HUES6 (cell line): ENCODE data around the gene MPP3.

Experiments
- H3K27ac ChIP-seq: 2 replicates; pipeline ENCODE4 v1.7.0; 2013; ENCODE audit warnings: low read depth, mild to moderate bottlenecking, low read length, inconsistent platforms
- H3K27me3 ChIP-seq: 2 replicates; pipeline ENCODE4 v1.6.1; 2013; ENCODE audit warnings: low read length; ENCODE audit not compliant: control insufficient read depth, insufficient read depth
- H3K36me3 ChIP-seq: 2 replicates; pipeline ENCODE4 v1.6.1; 2013; ENCODE audit warnings: low read length; ENCODE audit not compliant: control insufficient read depth, insufficient read depth
- H3K4me1 ChIP-seq: 2 replicates; pipeline ENCODE4 v1.6.1; 2013; ENCODE audit warnings: low read length; ENCODE audit not compliant: control insufficient read depth, insufficient read depth
- H3K4me3 ChIP-seq: 2 replicates; pipeline ENCODE4 v1.5.1; 2013; ENCODE audit warnings: low read depth, low read length
- H3K9ac ChIP-seq: one replicate; pipeline ENCODE4 v1.6.1; 2013; ENCODE audit warnings: mild to moderate bottlenecking, low read length
- H3K9me3 ChIP-seq: 2 replicates; pipeline ENCODE4 v1.6.1; 2013; ENCODE audit warnings: low read depth, low read length; ENCODE audit not compliant: control insufficient read depth, insufficient read depth

Gene MPP3

GRCh38 chr17:43758086-43758485, 74.9 kb downstream of the MPP3 start:
- no peak overlapping the region for H3K4me3 ChIP-seq
- H3K36me3 ChIP-seq = no peaks in the 10 kb centered on the region
- H3K9ac ChIP-seq = no peak overlapping the region
- H3K4me1 ChIP-seq = peaks cover 35% of the 10 kb centered on the region
- H3K27me3 ChIP-seq = peaks cover 30% of the 10 kb centered on the region
- no peak overlapping the region for H3K27ac ChIP-seq
- no peaks in the 10 kb centered on the region for H3K9me3 ChIP-seq

GRCh38 chr17:43757171-43757660, 75.7 kb downstream of the MPP3 start:
- H3K9me3 ChIP-seq = no peaks in the 10 kb centered on the region
- peaks cover 30% of the 10 kb centered on the region for H3K27me3 ChIP-seq

GRCh38 chr17:43756201-43756600, 76.7 kb downstream of the MPP3 start:
- Histone ChIP-seq H3K4me3 (no peak overlapping the region), H3K27me3 (peaks cover 30% of the 10 kb centered on the region), H3K9ac (no peak overlapping the region), H3K36me3 (no peaks in the 10 kb centered on the region), H3K9me3 (no peaks in the 10 kb centered on the region), H3K27ac (no peak overlapping the region), H3K4me1 (peaks cover 33% of the 10 kb centered on the region)

More at GRCh38 chr17:43757171-43757660, 75.7 kb downstream of the MPP3 start:
- no peak overlapping the region for H3K4me3 ChIP-seq
- H3K9ac ChIP-seq = no peak overlapping the region
- no peaks in the 10 kb centered on the region for H3K36me3 ChIP-seq
- H3K27ac ChIP-seq = no peak overlapping the region
- H3K4me1 ChIP-seq = peaks cover 33% of the 10 kb centered on the region

GRCh38 chr17:43755389-43755875, 77.5 kb downstream of the MPP3 start:
- no peak overlapping the region for H3K9ac ChIP-seq
- H3K9me3 ChIP-seq = no peaks in the 10 kb centered on the region
- peaks cover 29% of the 10 kb centered on the region for H3K4me1 ChIP-seq
- H3K36me3 ChIP-seq = no peaks in the 10 kb centered on the region
- no peak overlapping the region for H3K27ac ChIP-seq
- peaks cover 30% of the 10 kb centered on the region for H3K27me3 ChIP-seq
- H3K4me3 ChIP-seq = peak overlapping the region; percentile 52

- Histone ChIP-seq H3K9me3 (no peaks in the 10 kb centered on the region), H3K27me3 (peaks cover 30% of the 10 kb centered on the region), H3K9ac (no peak overlapping the region)
These were observed 78.0 kb downstream of the MPP3 start for GRCh38 chr17:43754947-43755346.

GRCh38 chr17:43753493-43754129, 79.3 kb downstream of the MPP3 start:
- Histone ChIP-seq H3K9me3 (no peaks in the 10 kb centered on the region), H3K36me3 (no peaks in the 10 kb centered on the region), H3K27me3 (peaks cover 30% of the 10 kb centered on the region), H3K4me1 (peaks cover 23% of the 10 kb centered on the region), H3K9ac (no peak overlapping the region), H3K4me3 (no peak overlapping the region), H3K27ac (no peak overlapping the region)

More at GRCh38 chr17:43754947-43755346, 78.0 kb downstream of the MPP3 start:
- H3K4me3 ChIP-seq = peak overlapping the region; percentile 52; the same call in 1 of the 2 replicates
- H3K4me1 ChIP-seq = peaks cover 27% of the 10 kb centered on the region
- no peaks in the 10 kb centered on the region for H3K36me3 ChIP-seq
- no peak overlapping the region for H3K27ac ChIP-seq
